Measurements from ENCODE around the gene GALT. TPM values are rescaled to one million over a fixed set of nuclear protein-coding genes. Genes with fewer than 3 reads are reported as not detected.

The GALT gene
- total RNA-seq, 1 donor: 46.4 TPM

GRCh38 chr9:34694811-34695210 lies 48.3 kb downstream of the GALT start:
- no peaks in the 10 kb centered on the region for H3K9me3 ChIP-seq (ENCODE audit: low read depth, low read length)

More at GRCh38 chr9:34694811-34695210, 48.3 kb downstream of the GALT start:
- Histone ChIP-seq H3K4me1 (ENCODE audit: insufficient read depth, low read length) (peaks cover 14% of the 10 kb centered on the region), H3K27me3 (ENCODE audit: insufficient read depth, low read length) (peaks cover 2% of the 10 kb centered on the region), H3K4me3 (ENCODE audit: low read length) (no peak overlapping the region)

Other genes starting within 250 kb of the GALT start
- 2.0 TPM for gene FAM219A, start 188.1 kb upstream of the GALT start, total RNA-seq
- not detected for gene DNAI1, start 187.9 kb upstream of the GALT start, total RNA-seq
- gene ENHO, start 123.7 kb upstream of the GALT start, total RNA-seq: 0.63 TPM
- not detected for gene CNTFR, start 57.0 kb upstream of the GALT start, total RNA-seq
- 6.1 TPM for gene RPP25L, start 34.6 kb upstream of the GALT start, total RNA-seq
- gene DCTN3, start 26.2 kb upstream of the GALT start, total RNA-seq: 43.6 TPM
- not detected for gene ARID3C, start 17.6 kb upstream of the GALT start, total RNA-seq
- 15.6 TPM for gene SIGMAR1, start 8.9 kb upstream of the GALT start, total RNA-seq
- gene IL11RA, start 5.5 kb downstream of the GALT start, total RNA-seq: 17.8 TPM
- 0.21 TPM for gene CCL27, start 16.0 kb downstream of the GALT start, total RNA-seq
- not detected for gene CCL19, start 44.6 kb downstream of the GALT start, total RNA-seq
- gene CCL21, start 63.5 kb downstream of the GALT start, total RNA-seq: not detected

Measured in mononuclear cell (primary cell).